Mesendoderm (in vitro differentiated cells): ENCODE data around the gene PLP1.

Experiments used
- DNase-seq: peaks from one replicate; pipeline ENCODE4 v3.0.0; 2013
- H2AK5ac ChIP-seq: 2 replicates; pipeline ENCODE4 v1.6.1; 2013; ENCODE audit warnings: low read length, inconsistent platforms
- H2BK120ac ChIP-seq: 2 replicates; pipeline ENCODE4 v1.6.1; 2013; ENCODE audit warnings: low read depth, mild to moderate bottlenecking, low read length, moderate library complexity, mixed read lengths
- H2BK15ac ChIP-seq: replicated peaks from 2 replicates; pipeline ENCODE4 v1.6.1; 2013; ENCODE audit warnings: low read depth, mild to moderate bottlenecking, moderate library complexity
- H2BK5ac ChIP-seq: 2 replicates; pipeline ENCODE4 v1.6.1; 2013; ENCODE audit warnings: low read length, inconsistent platforms
- H3K18ac ChIP-seq: 2 replicates; pipeline ENCODE4 v1.6.1; 2013; ENCODE audit warnings: mild to moderate bottlenecking, low read length, mixed read lengths
- H3K23ac ChIP-seq: one replicate; pipeline ENCODE4 v1.6.1; 2013; ENCODE audit warnings: low read length
- H3K27ac ChIP-seq: 2 replicates; pipeline ENCODE4 v1.5.1; 2013; ENCODE audit warnings: low read depth, mild to moderate bottlenecking, inconsistent platforms, low read length, moderate library complexity
- H3K27me3 ChIP-seq: 2 replicates; pipeline ENCODE4 v1.6.1; 2013; ENCODE audit warnings: low read length, control low read depth, mild to moderate bottlenecking, inconsistent platforms; ENCODE audit not compliant: insufficient read depth, poor library complexity
- H3K36me3 ChIP-seq: 2 replicates; pipeline ENCODE4 v1.6.1; 2013; ENCODE audit warnings: low read length, inconsistent platforms; ENCODE audit not compliant: control insufficient read depth, insufficient read depth
- H3K4ac ChIP-seq: one replicate; pipeline ENCODE4 v1.6.1; 2013; ENCODE audit warnings: low read depth, mild to moderate bottlenecking, low read length, moderate library complexity
- H3K4me1 ChIP-seq: 2 replicates; pipeline ENCODE4 v1.6.1; 2013; ENCODE audit warnings: low read depth, low read length, inconsistent platforms; ENCODE audit not compliant: control insufficient read depth
- H3K4me2 ChIP-seq: 2 replicates; pipeline ENCODE4 v1.6.1; 2013; ENCODE audit warnings: low read length
- H3K4me3 ChIP-seq: 2 replicates; pipeline ENCODE4 v1.5.1; 2013; ENCODE audit warnings: mild to moderate bottlenecking, low read length
- H3K56ac ChIP-seq: one replicate; pipeline ENCODE4 v1.6.1; 2013; ENCODE audit warnings: low read length
- H3K79me1 ChIP-seq: 2 replicates; pipeline ENCODE4 v1.6.1; 2013; ENCODE audit warnings: low read length, inconsistent platforms
- H3K79me2 ChIP-seq: 2 replicates; pipeline ENCODE4 v1.6.1; 2013; ENCODE audit warnings: mild to moderate bottlenecking, low read length; ENCODE audit not compliant: control insufficient read depth, insufficient read depth
- H3K9ac ChIP-seq: 2 replicates; pipeline ENCODE4 v1.6.1; 2013; ENCODE audit warnings: low read length, inconsistent platforms
- H4K5ac ChIP-seq: one replicate; pipeline ENCODE4 v1.6.1; 2013; ENCODE audit warnings: low read length
- H4K8ac ChIP-seq: one replicate; pipeline ENCODE4 v1.6.1; 2013; ENCODE audit warnings: low read depth, mild to moderate bottlenecking, control low read depth, low read length, moderate library complexity
- WGBS: extraction: QIAGEN DNeasy Blood & Tissue Kit; methylation state at CpG from one replicate; pipeline ENCODE4 v1.1.7; 2013; ENCODE audit warnings: low lambda C conversion rate, missing lambda C conversion rate; ENCODE audit not compliant: insufficient coverage; ENCODE audit errors: extremely low coverage; 5-methylcytosine and 5-hydroxymethylcytosine counted together

PLP1 gene

GRCh38 chrX:103781706-103782105 lies 5.1 kb downstream of the PLP1 start:
- no peak overlapping the region for H3K27ac ChIP-seq
- H3K4me1 ChIP-seq, result no peaks in the 10 kb centered on the region
- H4K8ac ChIP-seq, result no peak overlapping the region
- no peak overlapping the region for H3K4ac ChIP-seq
- no peaks in the 10 kb centered on the region for H3K79me2 ChIP-seq
- no peak overlapping the region for H2AK5ac ChIP-seq
- no peak overlapping the region for H3K4me2 ChIP-seq
- DNase-seq, result no peak
- H2BK5ac ChIP-seq, result no peak overlapping the region
- H3K9ac ChIP-seq, result no peak overlapping the region
- H3K79me1 ChIP-seq, result no peaks in the 10 kb centered on the region
- H3K56ac ChIP-seq, result no peak overlapping the region
- no peak overlapping the region for H2BK120ac ChIP-seq
- H3K18ac ChIP-seq, result no peak overlapping the region
- H3K36me3 ChIP-seq, result no peaks in the 10 kb centered on the region
- no peak overlapping the region for H3K23ac ChIP-seq
- H3K27me3 ChIP-seq, result no peaks in the 10 kb centered on the region
- H2BK15ac ChIP-seq, result no peak overlapping the region
- no peak overlapping the region for H4K5ac ChIP-seq
- no peak overlapping the region for H3K4me3 ChIP-seq
- WGBS, result no CpG with 5 or more reads among the region's 1 CpG

GRCh38 chrX:103782640-103783039 lies 6.0 kb downstream of the PLP1 start:
- no peak overlapping the region for H3K9ac ChIP-seq
- H4K8ac ChIP-seq, result no peak overlapping the region
- no peak overlapping the region for H2BK5ac ChIP-seq
- no peak overlapping the region for H3K4ac ChIP-seq
- no peak overlapping the region for H3K18ac ChIP-seq
- H3K4me1 ChIP-seq, result no peaks in the 10 kb centered on the region
- H3K79me2 ChIP-seq, result no peaks in the 10 kb centered on the region
- H3K27me3 ChIP-seq, result no peaks in the 10 kb centered on the region
- H3K56ac ChIP-seq, result no peak overlapping the region
- H3K27ac ChIP-seq, result no peak overlapping the region
- no peak for DNase-seq
- H3K79me1 ChIP-seq, result no peaks in the 10 kb centered on the region
- H2AK5ac ChIP-seq, result no peak overlapping the region
- H4K5ac ChIP-seq, result no peak overlapping the region
- no peak overlapping the region for H2BK120ac ChIP-seq
- no peak overlapping the region for H2BK15ac ChIP-seq
- no peaks in the 10 kb centered on the region for H3K36me3 ChIP-seq
- no peak overlapping the region for H3K4me2 ChIP-seq
- no peak overlapping the region for H3K23ac ChIP-seq
- no peak overlapping the region for H3K4me3 ChIP-seq
- no CpG with 5 or more reads among the region's 3 CpGs for WGBS

DNA sequence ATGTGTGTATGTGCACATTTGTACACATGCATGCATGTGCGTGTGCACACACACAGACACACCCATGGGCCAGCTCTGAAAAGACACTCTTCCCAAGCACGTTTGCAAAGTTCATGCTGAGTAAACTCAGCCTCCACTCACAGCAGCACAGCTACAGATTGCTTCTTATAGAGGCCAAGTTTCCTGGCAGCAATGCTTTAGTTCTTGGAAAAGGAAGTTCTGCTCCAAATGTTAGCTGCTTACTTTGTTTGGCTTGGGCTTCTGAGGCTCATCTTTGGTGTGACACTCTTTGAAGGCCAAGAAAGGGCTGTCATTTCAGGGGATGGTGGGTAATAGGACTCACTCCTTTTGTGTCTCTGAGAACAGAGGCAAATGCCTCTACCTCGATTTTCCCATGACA lies 6.6 kb downstream of the PLP1 start:
- no peaks in the 10 kb centered on the region for H3K79me1 ChIP-seq
- no peak overlapping the region for H3K23ac ChIP-seq
- no peak overlapping the region for H3K27ac ChIP-seq

GRCh38 chrX:103783971-103784370 lies 7.3 kb downstream of the PLP1 start:
- Histone ChIP-seq H3K18ac (no peak overlapping the region), H3K4me1 (no peaks in the 10 kb centered on the region), H3K79me1 (no peaks in the 10 kb centered on the region), H3K23ac (no peak overlapping the region), H2BK5ac (no peak overlapping the region), H3K79me2 (no peaks in the 10 kb centered on the region), H3K56ac (no peak overlapping the region), H3K4ac (no peak overlapping the region), H3K36me3 (no peaks in the 10 kb centered on the region), H3K27me3 (no peaks in the 10 kb centered on the region), H2BK120ac (no peak overlapping the region), H4K8ac (no peak overlapping the region), H3K4me2 (no peak overlapping the region), H2AK5ac (no peak overlapping the region), H3K9ac (no peak overlapping the region), H3K4me3 (no peak overlapping the region), H2BK15ac (no peak overlapping the region), H3K27ac (no peak overlapping the region), H4K5ac (no peak overlapping the region)
- WGBS, result no CpG with 5 or more reads among the region's 2 CpGs
- no peak for DNase-seq

More for the DNA sequence above, 6.6 kb downstream of the PLP1 start:
- Histone ChIP-seq H3K56ac (no peak overlapping the region), H4K8ac (no peak overlapping the region), H2BK5ac (no peak overlapping the region), H3K4ac (no peak overlapping the region), H2BK15ac (no peak overlapping the region), H3K18ac (no peak overlapping the region), H3K27me3 (no peaks in the 10 kb centered on the region), H3K4me1 (no peaks in the 10 kb centered on the region), H4K5ac (no peak overlapping the region), H2AK5ac (no peak overlapping the region), H3K9ac (no peak overlapping the region), H2BK120ac (no peak overlapping the region), H3K4me3 (no peak overlapping the region), H3K79me2 (no peaks in the 10 kb centered on the region), H3K4me2 (no peak overlapping the region), H3K36me3 (no peaks in the 10 kb centered on the region)
- DNase-seq, result no peak
- no CpG with 5 or more reads among the region's 3 CpGs for WGBS

- Histone ChIP-seq H2BK15ac (no peak overlapping the region), H3K23ac (no peak overlapping the region), H4K8ac (no peak overlapping the region), H3K79me1 (no peaks in the 10 kb centered on the region), H2BK120ac (no peak overlapping the region), H3K9ac (no peak overlapping the region), H2BK5ac (no peak overlapping the region), H3K27me3 (no peaks in the 10 kb centered on the region), H4K5ac (no peak overlapping the region), H3K79me2 (no peaks in the 10 kb centered on the region), H3K36me3 (no peaks in the 10 kb centered on the region), H3K4ac (no peak overlapping the region), H2AK5ac (no peak overlapping the region), H3K27ac (no peak overlapping the region), H3K18ac (no peak overlapping the region), H3K4me2 (no peak overlapping the region), H3K56ac (no peak overlapping the region), H3K4me3 (no peak overlapping the region), H3K4me1 (no peaks in the 10 kb centered on the region)
- no peak for DNase-seq
These were observed 12.4 kb downstream of the PLP1 start for GRCh38 chrX:103789004-103789403.

- no peaks in the 10 kb centered on the region for H3K4me1 ChIP-seq
- H3K23ac ChIP-seq, result no peak overlapping the region
- no peak overlapping the region for H3K27ac ChIP-seq
- no peak overlapping the region for H3K9ac ChIP-seq
- no peak overlapping the region for H3K18ac ChIP-seq
- no peak overlapping the region for H4K8ac ChIP-seq
- no CpG with 5 or more reads among the region's 4 CpGs for WGBS
- H3K56ac ChIP-seq, result no peak overlapping the region
- peak; percentile 84 for DNase-seq
- H4K5ac ChIP-seq, result no peak overlapping the region
- H3K4me2 ChIP-seq, result no peak overlapping the region
- no peak overlapping the region for H2BK15ac ChIP-seq
- no peaks in the 10 kb centered on the region for H3K79me2 ChIP-seq
- no peak overlapping the region for H2BK120ac ChIP-seq
- H2BK5ac ChIP-seq, result no peak overlapping the region
- H3K36me3 ChIP-seq, result no peaks in the 10 kb centered on the region
- H3K27me3 ChIP-seq, result no peaks in the 10 kb centered on the region
- H3K4ac ChIP-seq, result no peak overlapping the region
- no peaks in the 10 kb centered on the region for H3K79me1 ChIP-seq
- no peak overlapping the region for H2AK5ac ChIP-seq
- no peak overlapping the region for H3K4me3 ChIP-seq
These were observed 14.6 kb downstream of the PLP1 start for GRCh38 chrX:103791228-103791627.
